Ovary (tissue), 9 donors: ENCODE results near the gene ACSS1. TPM values are rescaled to one million over a fixed set of nuclear protein-coding genes. Genes with fewer than 3 reads are reported as not detected.
A peak's percentile ranks its signal among the peaks of the same experiment; 100 is the strongest.

Experiments used
- DNase-seq, 5 donors: peaks; one replicate each; pipeline ENCODE4 v3.0.0-alpha.2; 2019 to 2020
- H3K27ac ChIP-seq, 2 donors: fragments of 200-600 bp; one replicate each; pipeline versions ENCODE4 v1.5.1 to v1.8.0; 2019 to 2022
- H3K27me3 ChIP-seq: fragments of 200-600 bp; one replicate; pipeline ENCODE4 v1.8.0; 2022
- H3K36me3 ChIP-seq: fragments of 200-600 bp; sonication (generic); one replicate; pipeline ENCODE4 v1.5.1; 2019
- H3K4me1 ChIP-seq: one replicate; pipeline ENCODE4 v1.8.1; 2013; ENCODE audit warnings: mild to moderate bottlenecking, moderate library complexity; ENCODE audit not compliant: insufficient read depth
- H3K4me3 ChIP-seq: fragments of 200-600 bp; sonication (generic); one replicate; pipeline ENCODE4 v1.5.1; 2017
- H3K9me3 ChIP-seq, 2 donors: fragments of 200-600 bp in 1 of 2; sonication (generic) in 1 of 2; one replicate each; pipeline versions ENCODE4 v1.5.1 to v1.8.1; 2013 to 2019; ENCODE audit warnings: mild to moderate bottlenecking in 1 of 2, moderate library complexity in 1 of 2
- EP300 ChIP-seq: sonication (generic); formaldehyde crosslinking; IDR thresholded peaks from one replicate; pipeline ENCODE4 v1.6.1; 2017; ENCODE audit warnings: antibody characterized with exemption
- POLR2A ChIP-seq: fragments of 450-650 bp; IDR thresholded peaks from one replicate; pipeline ENCODE4 v1.6.1; 2017; ENCODE audit warnings: antibody characterized with exemption, mild to moderate bottlenecking, moderate library complexity
- WGBS, 3 donors: extraction: QIAGEN DNeasy Blood & Tissue Kit in 1 of 3; methylation state at CpG; one replicate each; pipeline versions ENCODE4 v1.1.5 to v1.1.7; 2013 to 2017; 5-methylcytosine and 5-hydroxymethylcytosine counted together
- intact Hi-C, 4 donors: fragments of 100-400 bp; cut with DNase I; formaldehyde crosslinking; loops; one replicate each; pipeline versions ENCODE4 v1.11.0 to v1.15.1; 2022 to 2023
- polyA plus RNA-seq, 2 donors: library from polyadenylated mRNA; stranded (reverse); fragments of 200-250 nt in 1 of 2; fragments of 350-450 nt in 1 of 2; fragmentation: Illumina TruSeq in 1 of 2; extraction: RNeasy Lipid Tissue Mini Kit (QIAGEN cat#74804) in 1 of 2; gene quantifications; one replicate each; pipeline ENCODE4 v1.2.3, GENCODE V29; 2013 to 2014
- total RNA-seq, 7 donors: library from RNA; depleted of rRNA in 2 of 7; stranded (reverse); fragments of >200 nt in 2 of 7; fragmentation: NEBNext Ultra II Directional in 3 of 7; extraction: Animal tissue kit (Norgen Biotek cat#: 25700) in 3 of 7; gene quantifications; one replicate each; pipeline versions ENCODE4 v1.1.0 to v1.2.4, GENCODE V29; 2016 to 2023
- TF ChIP-seq, protein P1 (sequence below), 3 donors: fragments of 450-650 bp in 2 of 3; fragments of 200-600 bp in 1 of 3; IDR thresholded peaks; one replicate each; pipeline versions ENCODE4 v1.5.1 to v1.8.0; 2016 to 2022; ENCODE audit warnings: antibody characterized with exemption in 3 of 3, mild to moderate bottlenecking in 1 of 3
- donor health status: DM: no; HTN: no; CAD: no; lungs with moderate emphysema.
- donor health status: DM: no; HTN: no; CAD: no.
- donor health status: Bipolar disorder and iron deficiency.
- donor health status: DM: yes; HTN: yes; CAD: no.
- donor health status: DM: no; HTN: no; CAD: no.
- donor health status: DM: yes; HTN: yes; CAD: no.

ACSS1 gene
- total and polyA plus RNA-seq, 9 donors, result 13.1 to 37.0 (median 29.0) TPM

DNA sequence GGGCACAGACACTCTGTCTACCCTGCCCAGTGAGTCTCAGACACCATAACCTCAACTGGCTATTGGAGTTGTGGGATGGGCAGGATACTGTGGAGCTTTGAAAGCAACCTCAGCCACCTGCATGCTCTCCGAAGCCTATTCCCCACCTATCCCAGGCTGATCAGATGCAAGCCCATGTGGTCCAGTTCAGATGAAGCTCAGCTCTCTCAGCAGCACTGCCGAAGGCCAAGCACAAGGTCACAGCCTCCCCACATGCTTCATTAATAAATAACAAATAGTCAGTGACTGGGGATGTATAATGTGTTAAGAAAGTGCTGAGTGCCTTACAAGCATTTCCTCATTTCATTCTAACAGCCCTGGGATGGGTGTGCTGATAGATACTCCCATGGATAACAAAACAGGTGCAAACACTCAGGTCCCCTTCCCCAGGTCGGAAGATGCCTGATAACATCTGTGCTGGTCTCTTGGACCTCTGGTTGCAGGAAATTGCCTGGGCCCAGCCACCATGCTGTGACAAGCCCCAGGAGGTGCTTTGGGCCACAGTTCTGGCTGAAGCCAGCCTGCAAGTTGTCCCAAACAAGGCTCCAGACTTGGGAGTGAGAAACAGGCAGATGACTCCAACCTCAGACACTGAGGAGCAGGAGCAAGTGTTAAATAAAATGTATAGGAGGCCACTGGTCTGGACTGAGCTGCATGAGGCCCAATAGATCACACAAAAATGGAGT is 3.7 kb downstream of the ACSS1 start:
- Histone ChIP-seq H3K4me1 (peaks cover 59% of the 10 kb centered on the region), H3K27ac (peak overlapping the region in 1 of 2 donors; percentile 9), H3K9me3 (no peaks in the 10 kb centered on the region), H3K27me3 (no peaks in the 10 kb centered on the region), H3K36me3 (no peaks in the 10 kb centered on the region), H3K4me3 (no peak overlapping the region)
- 37 to 51% (median 45%) methylated on average over 3 of the region's 3 CpGs for WGBS, 3 donors
- intact Hi-C loops, result loop anchor here in 2 of 4 donors (10.0 kb wide), 2 partner anchors 341 to 1699 kb away; partner anchors contain the start of genes ABHD12 (in 1 of the 2) and NXT1 (in 1 of the 2)
- TF ChIP-seq POLR2A (no peak), EP300 (no peak)
- TF ChIP-seq, protein P1, sequence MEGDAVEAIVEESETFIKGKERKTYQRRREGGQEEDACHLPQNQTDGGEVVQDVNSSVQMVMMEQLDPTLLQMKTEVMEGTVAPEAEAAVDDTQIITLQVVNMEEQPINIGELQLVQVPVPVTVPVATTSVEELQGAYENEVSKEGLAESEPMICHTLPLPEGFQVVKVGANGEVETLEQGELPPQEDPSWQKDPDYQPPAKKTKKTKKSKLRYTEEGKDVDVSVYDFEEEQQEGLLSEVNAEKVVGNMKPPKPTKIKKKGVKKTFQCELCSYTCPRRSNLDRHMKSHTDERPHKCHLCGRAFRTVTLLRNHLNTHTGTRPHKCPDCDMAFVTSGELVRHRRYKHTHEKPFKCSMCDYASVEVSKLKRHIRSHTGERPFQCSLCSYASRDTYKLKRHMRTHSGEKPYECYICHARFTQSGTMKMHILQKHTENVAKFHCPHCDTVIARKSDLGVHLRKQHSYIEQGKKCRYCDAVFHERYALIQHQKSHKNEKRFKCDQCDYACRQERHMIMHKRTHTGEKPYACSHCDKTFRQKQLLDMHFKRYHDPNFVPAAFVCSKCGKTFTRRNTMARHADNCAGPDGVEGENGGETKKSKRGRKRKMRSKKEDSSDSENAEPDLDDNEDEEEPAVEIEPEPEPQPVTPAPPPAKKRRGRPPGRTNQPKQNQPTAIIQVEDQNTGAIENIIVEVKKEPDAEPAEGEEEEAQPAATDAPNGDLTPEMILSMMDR (IDR thresholded peaks at IDR 0.05), result no peak
- peak in 2 of 5 donors; percentile 12 for DNase-seq

DNA sequence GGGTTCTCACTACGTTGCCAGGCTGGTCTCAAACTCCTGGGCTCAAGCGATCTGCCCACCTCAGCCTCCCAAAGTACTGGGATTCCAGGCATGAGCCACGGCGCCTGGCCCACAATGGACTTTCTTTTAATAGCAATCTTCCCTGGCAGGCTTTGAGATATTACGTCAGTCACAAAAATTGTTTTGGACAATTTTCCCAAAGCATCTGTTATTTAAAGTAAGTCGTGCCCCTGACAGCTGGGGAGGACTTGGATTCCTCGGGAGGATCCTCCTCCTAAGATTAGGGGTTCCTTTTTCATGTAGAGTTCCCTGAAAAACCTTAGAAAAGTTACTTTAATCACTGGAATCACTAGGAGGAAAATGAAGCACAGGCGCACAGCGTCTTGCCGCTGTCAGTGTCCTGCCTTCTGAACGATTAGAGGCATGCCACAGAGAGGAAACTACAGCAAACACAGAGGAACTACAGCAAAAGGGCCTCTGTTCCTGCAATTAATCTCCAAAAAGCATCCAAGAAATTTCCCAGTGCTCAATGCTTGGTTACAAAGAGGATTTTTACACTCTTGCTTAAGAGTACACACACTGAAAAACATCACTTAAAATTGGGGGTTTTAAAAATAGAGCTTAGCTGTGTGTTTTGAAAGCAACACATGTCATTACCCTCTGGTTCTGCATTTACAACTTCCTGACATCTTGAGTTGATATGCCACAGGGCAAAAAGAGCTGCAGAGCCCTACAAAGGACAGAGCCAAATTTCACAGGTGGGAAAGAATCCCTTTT is 4.5 kb downstream of the ACSS1 start:
- Histone ChIP-seq H3K36me3 (no peaks in the 10 kb centered on the region), H3K27me3 (no peaks in the 10 kb centered on the region), H3K4me3 (no peak overlapping the region), H3K4me1 (peaks cover 59% of the 10 kb centered on the region), H3K9me3 (no peaks in the 10 kb centered on the region), H3K27ac (peak overlapping the region; percentile 52 to 70)
- DNase-seq, result peak; percentile 67 to 80 (median 72)
- TF ChIP-seq POLR2A, result no peak
- TF ChIP-seq EP300, result no peak
- TF ChIP-seq, protein P1 (IDR thresholded peaks at IDR 0.05), result no peak
- WGBS, 3 donors, result 2 to 3% (median 2%) methylated on average over 11 of the region's 11 CpGs
- intact Hi-C loops, result loop anchor here in 2 of 4 donors (10.0 kb wide), 2 partner anchors 341 to 1699 kb away; partner anchors contain the start of genes ABHD12 (in 1 of the 2) and NXT1 (in 1 of the 2)

DNA sequence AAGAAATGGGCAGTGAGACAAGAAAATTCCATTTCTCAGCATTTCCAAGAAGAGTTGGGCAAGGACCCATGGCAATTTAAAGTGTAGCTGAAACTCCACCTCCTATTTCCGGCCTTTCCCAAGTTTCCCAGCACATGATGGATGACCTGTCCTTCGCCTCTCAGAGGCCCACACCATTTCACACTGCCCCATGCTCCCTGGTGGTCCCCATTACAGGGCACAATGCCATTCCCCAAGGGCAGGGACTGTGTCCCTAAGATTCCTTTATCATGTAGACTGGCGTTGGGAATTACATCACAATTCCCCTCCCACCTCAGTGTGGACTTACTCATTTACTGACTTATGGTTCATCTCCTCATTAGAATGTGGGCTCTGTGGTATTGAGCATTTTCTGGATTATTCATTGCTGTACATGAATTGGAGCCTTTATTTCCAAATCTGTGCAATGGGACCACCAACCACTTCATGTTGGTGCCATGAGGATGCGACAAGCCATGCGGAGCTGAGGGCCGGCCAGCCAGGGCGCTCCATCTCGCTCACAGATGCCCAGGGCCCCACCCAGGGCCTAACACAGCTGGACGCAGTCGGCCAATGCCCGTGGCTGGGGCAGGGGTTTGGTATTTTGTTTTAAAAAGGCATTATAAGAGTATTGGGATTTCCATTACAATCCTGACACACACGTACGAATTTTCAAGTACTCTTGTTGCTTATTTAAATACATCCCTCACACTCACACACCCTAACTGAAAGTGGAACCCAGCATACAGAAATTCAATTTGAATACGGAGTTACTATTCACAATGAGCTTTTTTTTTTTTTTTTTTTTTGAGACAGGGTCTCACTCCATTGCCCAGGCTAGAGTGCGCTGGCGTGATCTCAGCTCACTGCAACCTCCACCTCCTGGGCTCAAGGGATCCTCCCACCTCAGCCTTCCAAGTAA is 5.4 kb downstream of the ACSS1 start:
- peak in 3 of 5 donors; percentile 44 to 69 (median 50) for DNase-seq
- peak overlapping the region in 1 of 2 donors; percentile 70 for H3K27ac ChIP-seq
- intact Hi-C loops, result loop anchor here in 2 of 4 donors (10.0 kb wide), 2 partner anchors 342 to 1698 kb away; partner anchors contain the start of genes ABHD12 (in 1 of the 2) and NXT1 (in 1 of the 2)
- H3K9me3 ChIP-seq, result no peaks in the 10 kb centered on the region
- TF ChIP-seq POLR2A, result no peak
- TF ChIP-seq, protein P1 (IDR thresholded peaks at IDR 0.05), result no peak
- TF ChIP-seq EP300, result peak; percentile 70
- H3K36me3 ChIP-seq, result no peaks in the 10 kb centered on the region
- 62 to 64% (median 63%) methylated on average over 16 of the region's 16 CpGs for WGBS, 3 donors
- no peak overlapping the region for H3K4me3 ChIP-seq
- peaks cover 58% of the 10 kb centered on the region for H3K4me1 ChIP-seq
- no peaks in the 10 kb centered on the region for H3K27me3 ChIP-seq
